GM12892 (cell line): ENCODE data around the gene ZFYVE28.

Source experiments
- POLR2A ChIP-seq: IDR thresholded peaks from 2 replicates; pipeline ENCODE4 v1.6.1; 2011; ENCODE audit warnings: low read depth, low read length, control low read depth
- TAF1 ChIP-seq: IDR thresholded peaks from 2 replicates; pipeline ENCODE4 v1.6.1; 2011; ENCODE audit warnings: low read depth, mild to moderate bottlenecking, control low read depth, low read length, borderline replicate concordance

DNA sequence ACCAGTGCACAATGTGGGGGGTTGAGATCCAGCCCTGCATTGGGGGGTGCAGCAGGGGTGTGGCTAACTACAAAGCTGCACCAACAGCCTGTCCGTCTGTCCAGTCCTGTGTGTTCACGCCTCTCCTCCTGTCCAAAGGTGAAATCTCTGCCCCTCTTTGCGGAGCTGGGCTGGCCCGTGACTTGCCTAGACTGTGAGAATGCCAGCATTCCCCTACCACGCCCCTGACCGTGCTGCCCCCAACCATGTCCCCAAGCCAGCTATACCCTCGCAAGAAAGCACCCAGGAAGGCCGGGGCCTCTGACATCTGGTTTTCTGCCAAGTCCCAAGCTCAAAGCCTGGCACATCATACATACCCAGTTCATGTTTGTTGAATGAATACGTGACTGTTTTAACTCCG lies 19.2 kb downstream of the ZFYVE28 start:
- no peak for TF ChIP-seq POLR2A
- TF ChIP-seq TAF1, result no peak
